ENCODE data around the gene TCHH.
"Not testable (repeated sequence)": the region's sequence is repeated elsewhere in the genome, so short reads cannot be mapped to it uniquely, and the experiment has no call there.

TCHH gene

DNA sequence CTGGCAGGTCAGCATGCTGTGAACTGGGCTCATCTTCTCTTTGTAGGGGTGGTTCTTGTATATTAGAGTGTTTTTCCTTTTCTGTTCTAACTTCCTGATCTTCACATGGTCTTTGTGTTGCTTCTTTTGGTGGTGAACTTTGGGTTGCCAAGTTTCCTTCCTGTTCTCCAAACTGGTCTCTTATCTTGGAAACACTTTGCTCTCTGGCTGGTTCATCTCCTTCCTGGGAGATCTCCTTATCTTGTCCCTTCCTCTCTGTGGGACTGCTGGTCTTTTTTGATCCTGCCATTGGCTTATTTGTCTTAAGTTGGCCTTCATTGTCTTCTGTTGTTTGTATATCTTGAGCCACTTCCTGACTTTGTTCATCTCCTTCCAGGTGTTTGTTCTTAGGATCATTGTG lies 28.5 kb downstream of the TCHH start:
- H3K27ac ChIP-seq: no peak overlapping the region
- no peaks in the 10 kb centered on the region for H3K36me3 ChIP-seq (ENCODE audit: insufficient read depth, low read length)
- DNase-seq (ENCODE audit: low read depth, low spot score): no peak
- TF ChIP-seq POLR2AphosphoS5 (IDR thresholded peaks at IDR 0.05; ENCODE audit: borderline replicate concordance, low read depth, low read length): no peak
- no peak for TF ChIP-seq EZH2 (IDR thresholded peaks at IDR 0.05)
- no peak for TF ChIP-seq FOXP2 (optimal IDR thresholded peaks at IDR 0.05; ENCODE audit: control extremely low read depth, extremely low read length, insufficient read depth)
- no peaks in the 10 kb centered on the region for H3K9me3 ChIP-seq (ENCODE audit: low read depth, low read length)
- no peak overlapping the region for H3K9ac ChIP-seq (ENCODE audit: insufficient read length)
- H3K4me3 ChIP-seq: no peak overlapping the region

DNA sequence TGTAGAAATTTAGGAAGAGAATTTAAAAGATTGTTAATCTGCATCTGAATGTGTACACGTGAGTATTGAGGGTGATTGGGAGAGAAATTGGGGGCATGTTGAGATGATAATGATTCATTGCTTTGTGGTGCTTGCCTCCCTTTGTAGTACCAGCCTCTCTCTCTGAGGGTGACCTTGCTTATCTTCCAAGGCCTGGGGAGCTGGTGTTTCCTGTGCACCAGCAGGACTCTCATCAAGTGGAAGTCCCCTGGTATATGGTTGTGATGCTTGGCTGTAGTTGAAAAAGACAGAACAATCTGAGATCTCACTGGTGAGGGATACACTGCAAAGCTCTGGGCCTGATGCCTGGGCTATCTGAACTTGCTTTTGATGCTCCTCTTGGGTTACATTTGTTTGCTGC lies 30.4 kb downstream of the TCHH start:
- Histone ChIP-seq H3K27ac (no peak overlapping the region), H3K9ac (ENCODE audit: insufficient read length) (no peak overlapping the region), H3K9me3 (ENCODE audit: low read depth, low read length) (no peaks in the 10 kb centered on the region), H3K4me3 (no peak overlapping the region), H3K36me3 (ENCODE audit: insufficient read depth, low read length) (no peaks in the 10 kb centered on the region)
- no peak for DNase-seq (ENCODE audit: low read depth, low spot score)
- TF ChIP-seq POLR2AphosphoS5 (IDR thresholded peaks at IDR 0.05; ENCODE audit: borderline replicate concordance, low read depth, low read length) (no peak), FOXP2 (optimal IDR thresholded peaks at IDR 0.05; ENCODE audit: control extremely low read depth, extremely low read length, insufficient read depth) (no peak), EZH2 (IDR thresholded peaks at IDR 0.05) (no peak)

DNA sequence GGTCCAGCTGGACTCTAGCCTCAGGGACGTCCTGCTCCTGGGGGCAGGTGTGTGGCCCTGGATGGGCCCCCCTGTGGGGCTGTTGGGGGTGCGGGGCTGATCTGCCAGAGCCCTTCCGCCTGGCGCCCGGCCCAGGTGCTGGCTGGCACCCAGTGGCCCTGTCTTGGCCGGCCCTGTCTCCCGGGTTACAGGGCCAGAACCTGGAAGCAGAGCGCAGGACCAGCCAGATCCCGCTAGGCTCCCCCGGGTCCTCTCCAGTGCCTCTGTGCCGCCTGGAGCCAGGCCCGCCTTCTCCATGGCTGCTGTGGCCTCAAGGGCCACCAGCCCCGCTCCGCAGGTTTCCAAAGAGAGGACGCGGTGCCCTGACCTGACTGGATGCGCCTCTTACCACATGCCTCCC lies 34.2 kb downstream of the TCHH start:
- not testable (repeated sequence) for H3K9me3 ChIP-seq (ENCODE audit: low read depth, low read length); H3K27ac ChIP-seq; H3K36me3 ChIP-seq (ENCODE audit: insufficient read depth, low read length); H3K4me3 ChIP-seq; H3K9ac ChIP-seq (ENCODE audit: insufficient read length); DNase-seq (ENCODE audit: low read depth, low spot score)

DNA sequence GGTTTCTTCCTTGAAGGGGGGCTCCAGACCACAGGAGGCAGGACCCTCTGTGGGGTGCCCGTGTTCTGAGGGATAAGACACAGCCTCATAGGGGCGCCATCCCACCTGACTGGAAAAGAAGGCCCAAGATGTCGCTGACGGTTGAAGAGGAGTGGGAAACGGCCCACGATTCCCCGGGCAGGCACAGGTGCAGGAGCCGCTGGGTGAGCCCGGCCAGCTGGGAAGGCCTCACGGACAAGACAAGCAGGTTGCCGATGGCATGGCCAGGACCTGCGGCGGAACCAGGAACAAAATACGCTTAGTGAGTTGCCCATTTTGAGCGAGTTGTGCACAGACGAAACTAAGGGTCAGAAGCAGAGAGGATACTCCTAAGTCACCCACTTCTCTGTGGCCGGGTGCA lies 34.8 kb downstream of the TCHH start:
- H3K36me3 ChIP-seq (ENCODE audit: insufficient read depth, low read length); H3K27ac ChIP-seq; H3K9me3 ChIP-seq (ENCODE audit: low read depth, low read length); H3K9ac ChIP-seq (ENCODE audit: insufficient read length); DNase-seq (ENCODE audit: low read depth, low spot score); H3K4me3 ChIP-seq: not testable (repeated sequence)

DNA sequence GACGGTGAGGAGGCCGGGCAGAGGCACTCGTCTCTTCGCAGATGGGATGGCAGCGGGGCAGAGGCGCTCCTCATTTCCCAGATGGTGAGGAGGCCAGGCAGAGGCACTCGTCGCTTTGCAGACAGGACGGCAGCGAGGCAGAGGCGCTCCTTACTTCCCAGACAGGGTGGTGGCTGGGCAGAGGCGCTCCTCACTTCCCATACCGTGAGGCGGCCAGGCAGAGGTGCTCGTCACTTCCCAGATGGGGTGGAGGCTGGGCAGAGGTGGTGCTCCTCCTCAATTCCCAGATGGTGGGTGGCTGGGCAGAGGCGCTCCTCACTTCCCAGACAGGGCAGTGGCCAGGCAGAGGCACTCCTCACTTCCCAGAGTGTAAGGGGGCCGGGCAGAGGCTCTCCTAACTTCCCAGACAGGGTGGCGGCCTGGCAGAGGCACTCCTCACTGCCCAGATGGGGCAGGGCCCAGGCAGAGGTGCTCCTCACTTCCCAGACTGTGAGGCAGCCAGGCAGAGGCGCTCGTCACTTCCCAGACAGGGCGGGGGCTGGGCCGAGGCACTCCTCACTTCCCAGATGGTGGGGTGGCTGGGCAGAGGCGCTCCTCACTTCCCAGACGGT lies 36.3 kb downstream of the TCHH start:
- no peak overlapping the region for H3K27ac ChIP-seq
- no peak for DNase-seq (ENCODE audit: low read depth, low spot score)
- no peak overlapping the region for H3K9ac ChIP-seq (ENCODE audit: insufficient read length)
- no peaks in the 10 kb centered on the region for H3K36me3 ChIP-seq (ENCODE audit: insufficient read depth, low read length)
- no peak overlapping the region for H3K4me3 ChIP-seq
- no peak for TF ChIP-seq FOXP2 (optimal IDR thresholded peaks at IDR 0.05; ENCODE audit: control extremely low read depth, extremely low read length, insufficient read depth)
- TF ChIP-seq POLR2AphosphoS5 (IDR thresholded peaks at IDR 0.05; ENCODE audit: borderline replicate concordance, low read depth, low read length): no peak
- no peak for TF ChIP-seq EZH2 (IDR thresholded peaks at IDR 0.05)
- no peaks in the 10 kb centered on the region for H3K9me3 ChIP-seq (ENCODE audit: low read depth, low read length)

DNA sequence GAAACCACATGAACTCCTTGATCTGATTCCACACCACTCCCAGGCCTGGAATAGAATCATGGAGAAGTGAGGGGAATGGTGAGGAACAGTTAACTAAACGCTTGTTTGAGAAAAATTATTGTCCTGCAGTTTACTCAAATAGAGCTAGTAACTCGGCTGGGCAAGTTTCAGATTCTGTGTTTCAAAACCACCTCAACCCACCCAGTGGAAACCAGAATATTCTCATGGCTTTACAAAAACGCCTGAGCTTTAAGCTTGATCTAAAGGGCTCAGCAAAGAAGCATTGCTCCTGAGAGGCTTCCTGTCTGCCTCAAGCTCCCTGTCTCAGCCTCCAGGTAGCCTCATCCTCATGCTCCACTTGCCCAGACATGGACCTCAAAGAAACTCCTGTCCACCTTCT lies 42.9 kb downstream of the TCHH start:
- DNase-seq (ENCODE audit: low read depth, low spot score): no peak
- H3K9ac ChIP-seq (ENCODE audit: insufficient read length): no peak overlapping the region
- H3K27ac ChIP-seq: no peak overlapping the region
- no peak overlapping the region for H3K4me3 ChIP-seq
- H3K36me3 ChIP-seq (ENCODE audit: insufficient read depth, low read length): no peaks in the 10 kb centered on the region
- no peak for TF ChIP-seq FOXP2 (optimal IDR thresholded peaks at IDR 0.05; ENCODE audit: control extremely low read depth, extremely low read length, insufficient read depth)
- no peak for TF ChIP-seq POLR2AphosphoS5 (IDR thresholded peaks at IDR 0.05; ENCODE audit: borderline replicate concordance, low read depth, low read length)
- no peak for TF ChIP-seq EZH2 (IDR thresholded peaks at IDR 0.05)
- H3K9me3 ChIP-seq (ENCODE audit: low read depth, low read length): no peaks in the 10 kb centered on the region

DNA sequence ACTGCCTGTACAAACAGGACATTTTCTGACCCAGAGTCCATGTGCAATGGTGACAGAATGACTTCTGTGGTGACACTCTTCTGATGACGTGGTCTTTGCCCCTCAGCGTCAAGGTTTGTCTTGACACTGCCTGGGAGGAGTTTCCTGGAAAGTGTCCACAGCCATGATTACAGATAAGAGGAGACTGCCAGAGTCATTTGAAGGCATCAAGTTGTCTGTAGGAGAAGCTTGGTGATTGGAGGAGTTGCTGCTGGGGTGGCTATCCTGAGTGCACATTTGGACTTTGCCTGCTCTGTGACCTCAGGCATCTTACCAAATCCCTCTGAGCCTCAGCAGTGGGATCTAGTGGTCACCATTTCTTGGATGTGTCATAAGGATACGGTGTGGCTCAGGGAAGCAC lies 44.1 kb downstream of the TCHH start:
- H3K4me3 ChIP-seq: no peak overlapping the region
- DNase-seq (ENCODE audit: low read depth, low spot score): no peak
- no peak overlapping the region for H3K9ac ChIP-seq (ENCODE audit: insufficient read length)
- H3K9me3 ChIP-seq (ENCODE audit: low read depth, low read length): no peaks in the 10 kb centered on the region
- H3K27ac ChIP-seq: no peak overlapping the region
- no peaks in the 10 kb centered on the region for H3K36me3 ChIP-seq (ENCODE audit: insufficient read depth, low read length)
- no peak for TF ChIP-seq EZH2 (IDR thresholded peaks at IDR 0.05)
- TF ChIP-seq FOXP2 (optimal IDR thresholded peaks at IDR 0.05; ENCODE audit: control extremely low read depth, extremely low read length, insufficient read depth): no peak
- no peak for TF ChIP-seq POLR2AphosphoS5 (IDR thresholded peaks at IDR 0.05; ENCODE audit: borderline replicate concordance, low read depth, low read length)

DNA sequence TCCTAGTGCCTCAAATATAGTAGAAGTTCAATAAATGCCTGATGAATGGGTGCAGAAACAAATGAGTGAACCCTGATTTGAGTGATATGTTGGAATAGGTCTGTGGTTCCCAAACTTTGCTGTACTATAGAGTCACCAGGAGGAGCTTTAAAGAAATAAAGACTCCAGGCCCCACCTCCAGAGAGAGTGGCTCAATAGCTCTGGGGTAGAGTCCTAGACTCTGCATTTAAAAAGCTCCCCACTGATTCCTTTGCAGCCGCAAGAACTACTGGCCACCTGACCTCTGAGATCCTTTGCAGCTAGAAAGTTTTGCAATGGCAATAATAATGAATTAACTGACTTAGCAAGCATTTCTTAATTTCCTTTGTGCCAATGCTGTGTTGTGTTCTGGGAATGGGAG lies 47.3 kb downstream of the TCHH start:
- no peaks in the 10 kb centered on the region for H3K9me3 ChIP-seq (ENCODE audit: low read depth, low read length)

DNA sequence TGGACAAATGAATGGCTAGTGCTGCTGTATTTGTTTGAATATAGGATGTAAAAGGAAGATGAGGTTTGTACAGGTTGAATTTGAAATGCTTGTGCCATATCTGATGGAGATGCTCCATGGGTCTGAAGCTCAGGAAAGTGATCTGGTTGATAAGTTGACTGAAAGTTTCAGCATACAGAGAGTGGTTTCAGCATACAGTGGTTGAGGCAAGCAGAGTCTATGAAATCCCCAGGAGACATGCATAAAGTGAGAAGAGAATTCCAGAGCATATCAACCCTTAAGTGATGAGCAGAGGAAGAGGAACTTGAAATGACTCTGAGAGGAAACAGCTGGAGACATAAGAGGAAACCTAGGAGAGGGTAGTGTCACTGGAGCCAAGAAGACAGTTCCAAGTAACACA lies 48.1 kb downstream of the TCHH start:
- Histone ChIP-seq H3K9ac (ENCODE audit: insufficient read length) (no peak overlapping the region), H3K9me3 (ENCODE audit: low read depth, low read length) (no peaks in the 10 kb centered on the region), H3K27ac (no peak overlapping the region), H3K36me3 (ENCODE audit: insufficient read depth, low read length) (no peaks in the 10 kb centered on the region), H3K4me3 (no peak overlapping the region)
- no peak for DNase-seq (ENCODE audit: low read depth, low spot score)
- TF ChIP-seq POLR2AphosphoS5 (IDR thresholded peaks at IDR 0.05; ENCODE audit: borderline replicate concordance, low read depth, low read length) (no peak), EZH2 (IDR thresholded peaks at IDR 0.05) (no peak), FOXP2 (optimal IDR thresholded peaks at IDR 0.05; ENCODE audit: control extremely low read depth, extremely low read length, insufficient read depth) (no peak)

More for the DNA sequence above, 47.3 kb downstream of the TCHH start:
- no peak overlapping the region for H3K9ac ChIP-seq (ENCODE audit: insufficient read length)
- H3K27ac ChIP-seq: no peak overlapping the region
- DNase-seq (ENCODE audit: low read depth, low spot score): no peak
- no peaks in the 10 kb centered on the region for H3K36me3 ChIP-seq (ENCODE audit: insufficient read depth, low read length)
- no peak for TF ChIP-seq EZH2 (IDR thresholded peaks at IDR 0.05)
- H3K4me3 ChIP-seq: no peak overlapping the region

All from SK-N-MC (cell line).